GM12875 (cell line): ENCODE data around the gene ABHD6.

Experiments
- H3K4me3 ChIP-seq: one replicate; pipeline ENCODE4 v1.5.1; 2011; ENCODE audit warnings: low read depth, low read length, control low read depth
- CTCF ChIP-seq: IDR thresholded peaks from 2 replicates; pipeline ENCODE4 v1.5.1; 2011; ENCODE audit warnings: low read depth, mild to moderate bottlenecking, control low read depth, inconsistent platforms, low read length, moderate library complexity, borderline replicate concordance; ENCODE audit not compliant: insufficient read depth

Gene ABHD6

GRCh38 chr3:58323529-58324390, 86.2 kb downstream of the ABHD6 start:
- no peak overlapping the region for H3K4me3 ChIP-seq
- no peak for TF ChIP-seq CTCF

GRCh38 chr3:58324391-58325390, 87.1 kb downstream of the ABHD6 start:
- H3K4me3 ChIP-seq, result no peak overlapping the region
- TF ChIP-seq CTCF, result no peak

GRCh38 chr3:58325525-58325992, 88.0 kb downstream of the ABHD6 start:
- no peak overlapping the region for H3K4me3 ChIP-seq
- no peak for TF ChIP-seq CTCF

- no peak overlapping the region for H3K4me3 ChIP-seq
- no peak for TF ChIP-seq CTCF
Observed at GRCh38 chr3:58326267-58326900, 88.8 kb downstream of the ABHD6 start.

GRCh38 chr3:58329150-58329921, 91.7 kb downstream of the ABHD6 start:
- no peak overlapping the region for H3K4me3 ChIP-seq
- no peak for TF ChIP-seq CTCF

GRCh38 chr3:58329922-58330413, 92.4 kb downstream of the ABHD6 start:
- TF ChIP-seq CTCF, result no peak
- H3K4me3 ChIP-seq, result no peak overlapping the region
